Mesodermal cell (in vitro differentiated cells): ENCODE measurements around the gene SLC34A3.

ENCODE experiments used
- H3K27ac ChIP-seq: 2 replicates; pipeline ENCODE4 v1.7.0; 2013; ENCODE audit warnings: mild to moderate bottlenecking, low read depth, low read length, moderate library complexity; ENCODE audit not compliant: severe bottlenecking
- H3K36me3 ChIP-seq: 2 replicates; pipeline ENCODE4 v1.7.1; 2013; ENCODE audit warnings: mild to moderate bottlenecking, low read length, moderate library complexity; ENCODE audit not compliant: control insufficient read depth, insufficient read depth
- H3K4me1 ChIP-seq: one replicate; pipeline ENCODE4 v1.7.1; 2013; ENCODE audit warnings: mild to moderate bottlenecking, low read length; ENCODE audit not compliant: insufficient read depth, control insufficient read depth, poor library complexity, severe bottlenecking
- H3K4me3 ChIP-seq: 2 replicates; pipeline ENCODE4 v1.7.0; 2013; ENCODE audit warnings: low read length, control low read depth, mild to moderate bottlenecking; ENCODE audit not compliant: insufficient read depth, poor library complexity, severe bottlenecking; ENCODE audit errors: extremely low read depth
- H3K9me3 ChIP-seq: 2 replicates; pipeline ENCODE4 v1.7.1; 2013; ENCODE audit warnings: mild to moderate bottlenecking, low read length, moderate library complexity; ENCODE audit not compliant: control insufficient read depth
- WGBS, 2 experiments: methylation state at CpG; one replicate each; pipeline ENCODE4 v1.1.5; 2013; ENCODE audit warnings: missing lambda C conversion rate in 2 of 2; ENCODE audit not compliant: insufficient coverage in 2 of 2; 5-methylcytosine and 5-hydroxymethylcytosine counted together

Gene SLC34A3

GRCh38 chr9:137226338-137227053, 4.2 kb upstream of the SLC34A3 start:
- H3K4me3 ChIP-seq, result no peak overlapping the region
- H3K4me1 ChIP-seq, result peaks cover 7% of the 10 kb centered on the region
- H3K27ac ChIP-seq, result no peak overlapping the region
- H3K36me3 ChIP-seq, result no peaks in the 10 kb centered on the region
- WGBS, 2 experiments, result 90 to 91% methylated on average over 16 to 17 of the region's 18 CpGs
- H3K9me3 ChIP-seq, result no peaks in the 10 kb centered on the region

GRCh38 chr9:137227054-137227852, 3.4 kb upstream of the SLC34A3 start, which contains the start of gene RNF224:
RNF224 (plus strand) TSS chr9:137227502; CDS start chr9:137228336, 834 bp downstream.
- no peaks in the 10 kb centered on the region for H3K36me3 ChIP-seq
- WGBS, 2 experiments, result 57 to 67% methylated on average over 22 to 24 of the region's 25 CpGs
- H3K4me3 ChIP-seq, result no peak within 1 kb of the TSS
- peaks cover 7% of the 10 kb centered on the region for H3K4me1 ChIP-seq
- no peaks in the 10 kb centered on the region for H3K9me3 ChIP-seq
- H3K27ac ChIP-seq, result no peak within 1 kb of the TSS

GRCh38 chr9:137227853-137228505, 2.7 kb upstream of the SLC34A3 start:
- peaks cover 7% of the 10 kb centered on the region for H3K4me1 ChIP-seq
- H3K9me3 ChIP-seq, result no peaks in the 10 kb centered on the region
- no peak overlapping the region for H3K4me3 ChIP-seq
- H3K27ac ChIP-seq, result no peak overlapping the region
- WGBS, 2 experiments, result 62 to 67% methylated on average over 10 to 16 of the region's 18 CpGs
- H3K36me3 ChIP-seq, result no peaks in the 10 kb centered on the region

GRCh38 chr9:137228506-137228967, 2.2 kb upstream of the SLC34A3 start:
- WGBS, 2 experiments, result 92 to 93% methylated on average over 24 to 29 of the region's 29 CpGs

GRCh38 chr9:137228968-137229896, 1.5 kb upstream of the SLC34A3 start:
- no peaks in the 10 kb centered on the region for H3K36me3 ChIP-seq
- H3K4me1 ChIP-seq, result peaks cover 4% of the 10 kb centered on the region
- no peak overlapping the region for H3K27ac ChIP-seq
- 92 to 93% methylated on average over 25 of the region's 27 CpGs for WGBS, 2 experiments
- H3K9me3 ChIP-seq, result no peaks in the 10 kb centered on the region
- no peak overlapping the region for H3K4me3 ChIP-seq

More at GRCh38 chr9:137228506-137228967, 2.2 kb upstream of the SLC34A3 start:
- Histone ChIP-seq H3K9me3 (no peaks in the 10 kb centered on the region), H3K36me3 (no peaks in the 10 kb centered on the region), H3K4me3 (no peak overlapping the region), H3K4me1 (peaks cover 7% of the 10 kb centered on the region), H3K27ac (no peak overlapping the region)

GRCh38 chr9:137229903-137230704, 597 bp upstream of the SLC34A3 start:
- Histone ChIP-seq H3K4me1 (peaks cover 4% of the 10 kb centered on the region), H3K27ac (no peak overlapping the region), H3K36me3 (no peaks in the 10 kb centered on the region), H3K4me3 (no peak overlapping the region), H3K9me3 (no peaks in the 10 kb centered on the region)
- 82 to 87% methylated on average over 13 to 27 of the region's 31 CpGs for WGBS, 2 experiments

- no peaks in the 10 kb centered on the region for H3K9me3 ChIP-seq
- no peak overlapping the region for H3K4me3 ChIP-seq
- no peaks in the 10 kb centered on the region for H3K36me3 ChIP-seq
- H3K4me1 ChIP-seq, result peaks cover 4% of the 10 kb centered on the region
- 93% methylated on average over 20 to 21 of the region's 23 CpGs for WGBS, 2 experiments
- H3K27ac ChIP-seq, result no peak overlapping the region
Measured at GRCh38 chr9:137231372-137232039, 805 bp downstream of the SLC34A3 start.

- H3K36me3 ChIP-seq, result no peaks in the 10 kb centered on the region
- H3K9me3 ChIP-seq, result no peaks in the 10 kb centered on the region
- 89 to 94% methylated on average over 7 to 9 of the region's 10 CpGs for WGBS, 2 experiments
- no peak overlapping the region for H3K27ac ChIP-seq
- peaks cover 9% of the 10 kb centered on the region for H3K4me1 ChIP-seq
- no peak overlapping the region for H3K4me3 ChIP-seq
Measured at GRCh38 chr9:137232101-137232500, 1.4 kb downstream of the SLC34A3 start.

- WGBS, 2 experiments, result 90 to 92% methylated on average over 24 of the region's 24 CpGs
- no peaks in the 10 kb centered on the region for H3K36me3 ChIP-seq
- peaks cover 9% of the 10 kb centered on the region for H3K4me1 ChIP-seq
- no peaks in the 10 kb centered on the region for H3K9me3 ChIP-seq
- H3K4me3 ChIP-seq, result no peak overlapping the region
- no peak overlapping the region for H3K27ac ChIP-seq
Measured at GRCh38 chr9:137232510-137232909, 1.8 kb downstream of the SLC34A3 start.
